A204.1 (cell line): ENCODE measurements around the gene TMEM59.

Experiments used
- FAIRE-seq: peaks from 2 replicates; lab custom pipeline; 2012; peaks lifted over from hg19 to GRCh38; lab: Jason Lieb, UNC

TMEM59 gene

DNA sequence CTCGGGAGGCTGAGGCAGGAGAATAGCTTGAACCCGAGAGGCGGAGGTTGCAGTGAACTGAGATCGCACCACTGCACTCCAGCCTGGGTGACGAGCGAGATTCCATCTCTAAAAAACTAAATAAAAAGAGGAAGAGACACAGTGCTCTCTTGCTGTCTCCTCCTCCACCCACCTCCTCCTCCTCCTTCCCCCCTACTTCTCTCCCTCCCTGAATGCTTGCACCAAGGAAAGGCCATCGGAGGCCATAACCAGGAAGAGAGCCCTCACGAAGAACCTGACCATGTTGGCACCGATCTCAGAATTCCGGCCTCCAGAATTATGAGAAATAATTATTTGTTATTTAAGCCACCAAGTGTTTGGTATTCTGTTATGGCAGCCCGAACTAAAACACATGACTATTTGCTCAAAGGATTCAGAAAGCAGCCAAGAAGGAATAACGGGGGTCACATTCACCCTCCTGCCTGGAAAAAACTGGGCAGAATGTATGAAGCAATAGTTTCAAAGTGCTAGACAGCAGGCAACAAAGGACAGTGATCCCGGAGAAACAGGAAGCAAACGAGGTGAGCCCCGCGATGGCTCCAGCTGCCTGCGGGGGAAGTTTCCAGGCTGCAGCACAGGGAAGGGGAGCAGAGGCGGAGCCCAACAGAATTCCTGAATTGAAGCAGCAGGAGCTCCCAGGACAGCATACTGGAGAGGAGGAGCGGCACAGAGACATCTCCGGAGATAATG is 70.8 kb downstream of the TMEM59 start:
- FAIRE-seq, result no peak

DNA sequence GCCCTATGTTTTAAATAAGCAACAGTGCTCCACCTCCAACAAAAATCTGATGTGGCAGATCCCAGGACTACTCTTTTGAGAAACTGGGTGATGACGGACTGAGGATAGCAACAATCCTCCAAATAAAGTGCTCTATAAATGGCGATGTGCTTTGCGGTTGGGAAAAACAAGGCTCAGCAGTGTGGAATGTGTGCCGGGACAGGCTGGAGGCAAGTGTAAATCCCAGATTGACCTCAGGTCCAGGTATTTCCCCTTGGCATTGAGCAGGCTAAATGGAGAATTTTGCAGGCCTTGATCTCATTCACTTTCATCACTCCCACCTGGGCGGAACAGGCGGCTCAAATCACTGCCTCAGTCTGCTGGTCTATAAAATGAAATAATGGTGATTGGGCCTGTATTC is 71.8 kb downstream of the TMEM59 start:
- FAIRE-seq, result no peak

DNA sequence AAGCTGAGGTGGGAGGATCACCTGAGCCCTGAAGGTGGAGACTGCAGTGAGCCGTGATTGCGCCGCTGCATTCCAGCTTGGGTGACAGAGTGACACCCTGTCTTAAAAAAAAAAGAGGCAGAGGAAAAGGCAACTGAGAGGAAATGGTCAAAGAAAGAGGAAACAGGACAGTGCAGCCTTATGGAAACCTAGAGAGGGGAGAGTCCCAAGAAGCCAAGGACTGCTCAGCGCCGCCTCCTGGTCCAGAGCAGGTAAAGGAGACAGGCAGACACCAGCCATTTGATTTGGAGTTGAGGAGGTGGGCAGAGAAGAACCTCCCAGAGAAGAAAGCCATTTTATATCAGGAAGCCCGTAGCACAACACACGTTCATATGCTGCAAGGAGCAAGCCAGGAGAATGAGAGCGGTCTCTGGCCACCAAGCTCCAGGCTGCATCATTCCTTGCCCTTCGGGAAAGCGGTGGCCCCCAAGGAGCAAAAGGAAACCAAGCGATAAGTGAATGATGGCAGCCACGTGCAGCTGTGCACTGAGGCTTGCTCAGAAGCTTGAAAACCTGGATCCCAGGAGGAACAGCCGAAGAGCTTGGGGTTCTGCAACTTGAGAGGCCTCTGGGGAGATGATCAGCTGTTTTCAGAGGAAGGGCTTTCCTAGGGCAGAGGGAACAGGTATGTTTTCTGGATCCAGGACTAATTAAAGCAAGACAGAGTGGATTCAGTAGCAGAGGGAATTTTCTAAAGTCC is 73.1 kb downstream of the TMEM59 start:
- no peak for FAIRE-seq
